CD4-positive, alpha-beta memory T cell (primary cell): ENCODE measurements around the gene TMEM86B. TPM values are rescaled to one million over a fixed set of nuclear protein-coding genes. Genes with fewer than 3 reads are reported as not detected.

Experiments used
- CTCF ChIA-PET: fragments of 350-600 bp; sonication (Branson Sonifier 250); formaldehyde crosslinking; loops from one replicate; lab custom pipeline; 2021; ENCODE audit warnings: inconsistent platforms; ENCODE audit not compliant: partially characterized antibody; lab: Charles Lee
- POLR2A ChIA-PET: fragments of 350-600 bp; sonication (Branson Sonifier 250); formaldehyde crosslinking; loops from one replicate; lab custom pipeline; 2021; ENCODE audit not compliant: partially characterized antibody; lab: Charles Lee
- DNase-seq, 5 donors: peaks; one replicate each; pipeline versions ENCODE4 v3.0.0 to v3.0.0-alpha.2; 2020 to 2022; ENCODE audit warnings: mixed read lengths in 1 of 5
- H3K27ac ChIP-seq: one replicate; pipeline ENCODE4 v1.7.0; 2013; ENCODE audit warnings: low read depth, low read length
- H3K27me3 ChIP-seq: 2 replicates; pipeline ENCODE4 v1.7.0; 2013; ENCODE audit warnings: mild to moderate bottlenecking, low read length, moderate library complexity; ENCODE audit not compliant: insufficient read depth
- H3K36me3 ChIP-seq: 2 replicates; pipeline ENCODE4 v1.7.0; 2013; ENCODE audit warnings: mild to moderate bottlenecking, low read length, moderate library complexity; ENCODE audit not compliant: insufficient read depth
- H3K4me1 ChIP-seq: 2 replicates; pipeline ENCODE4 v1.7.0; 2013; ENCODE audit warnings: mild to moderate bottlenecking, low read length, moderate library complexity; ENCODE audit not compliant: insufficient read depth
- H3K4me3 ChIP-seq, 2 donors: one replicate each; pipeline ENCODE4 v1.7.0; 2013; ENCODE audit warnings: low read length in 2 of 2, mild to moderate bottlenecking in 1 of 2
- H3K9me3 ChIP-seq, 2 donors: one replicate each; pipeline ENCODE4 v1.7.0; 2013; ENCODE audit warnings: low read length in 2 of 2, control low read depth in 1 of 2; ENCODE audit not compliant: control insufficient read depth in 1 of 2
- H3K27ac Mint-ChIP-seq, 7 donors: one replicate each; pipeline ENCODE4 v1.8.0; 2020 to 2021; ENCODE audit warnings: mixed read lengths in 7 of 7, mild to moderate bottlenecking in 6 of 7, inconsistent platforms in 3 of 7, moderate library complexity in 3 of 7
- H3K27me3 Mint-ChIP-seq, 2 donors: one replicate each; pipeline ENCODE4 v1.8.0; 2020 to 2021; ENCODE audit warnings: mixed read lengths in 2 of 2
- H3K36me3 Mint-ChIP-seq, 2 donors: one replicate each; pipeline ENCODE4 v1.8.0; 2020 to 2021; ENCODE audit warnings: mixed read lengths in 2 of 2, inconsistent platforms in 1 of 2, mild to moderate bottlenecking in 1 of 2
- H3K4me1 Mint-ChIP-seq, 4 donors: one replicate each; pipeline ENCODE4 v1.8.0; 2020 to 2021; ENCODE audit warnings: mixed read lengths in 4 of 4, mild to moderate bottlenecking in 1 of 4
- H3K4me3 Mint-ChIP-seq, 8 donors: one replicate each; pipeline ENCODE4 v1.8.0; 2020 to 2021; ENCODE audit warnings: mixed read lengths in 8 of 8, mild to moderate bottlenecking in 7 of 8, moderate library complexity in 6 of 8, inconsistent platforms in 3 of 8
- H3K9me3 Mint-ChIP-seq, 8 donors: one replicate each; pipeline ENCODE4 v1.8.0; 2020 to 2021; ENCODE audit warnings: mixed read lengths in 8 of 8, mild to moderate bottlenecking in 5 of 8, inconsistent platforms in 3 of 8, moderate library complexity in 1 of 8
- intact Hi-C: fragments of 100-400 bp; cut with micrococcal nuclease; formaldehyde crosslinking; loops from one replicate; pipeline ENCODE4 v1.15.1; 2023
- polyA plus RNA-seq, 2 donors: library from polyadenylated mRNA; unstranded; fragments of 300-500 nt; fragmentation: Illumina TruSeq; gene quantifications; one replicate each; pipeline ENCODE4 v1.2.3, GENCODE V29; 2021
- total RNA-seq, 2 experiments: library from RNA; stranded (reverse); gene quantifications; one replicate each; pipeline ENCODE4 v1.2.3, GENCODE V29; 2021

Gene TMEM86B
- total and polyA plus RNA-seq, 4 experiments from 2014 or later = 3.5 to 22.1 (median 19.7) TPM; not detected in 1

GRCh38 chr19:55231391-55232285 is 3.1 kb upstream of the TMEM86B start:
- no peaks in the 10 kb centered on the region for H3K9me3 Mint-ChIP-seq
- Histone ChIP-seq H3K9me3 (no peaks in the 10 kb centered on the region), H3K27me3 (no peaks in the 10 kb centered on the region), H3K36me3 (peaks cover 70% of the 10 kb centered on the region), H3K4me1 (no peaks in the 10 kb centered on the region), H3K27ac (no peak overlapping the region), H3K4me3 (no peak overlapping the region)
- no peak overlapping the region for H3K4me3 Mint-ChIP-seq
- no peaks in the 10 kb centered on the region for H3K27me3 Mint-ChIP-seq
- peaks cover 0 to 4% (median 3%) of the 10 kb centered on the region in 4 donors for H3K4me1 Mint-ChIP-seq
- intact Hi-C loops = no loop called here
- POLR2A ChIA-PET = interaction anchor here (2.3 kb wide), 1 partner anchor 28 kb away, joined by 6 read pairs; the partner anchor contains the start of gene PPP6R1
- no peak overlapping the region for H3K27ac Mint-ChIP-seq
- no peak for DNase-seq
- CTCF ChIA-PET = no interaction called here
- H3K36me3 Mint-ChIP-seq = peaks cover 25 to 70% of the 10 kb centered on the region in 2 donors

- Mint-ChIP-seq H3K9me3 (no peaks in the 10 kb centered on the region), H3K27ac (no peak overlapping the region), H3K36me3 (peaks cover 21 to 68% of the 10 kb centered on the region in 2 donors), H3K27me3 (no peaks in the 10 kb centered on the region), H3K4me3 (no peak overlapping the region), H3K4me1 (peaks cover 0 to 4% (median 3%) of the 10 kb centered on the region in 4 donors)
- POLR2A ChIA-PET = interaction anchor here (2.3 kb wide), 1 partner anchor 28 kb away, joined by 6 read pairs; the partner anchor contains the start of gene PPP6R1
- Histone ChIP-seq H3K4me1 (no peaks in the 10 kb centered on the region), H3K9me3 (no peaks in the 10 kb centered on the region), H3K27ac (no peak overlapping the region), H3K27me3 (no peaks in the 10 kb centered on the region), H3K36me3 (peaks cover 62% of the 10 kb centered on the region), H3K4me3 (no peak overlapping the region)
- no peak for DNase-seq
- CTCF ChIA-PET = no interaction called here
- intact Hi-C loops = no loop called here
Observed at GRCh38 chr19:55230780-55231179, 2.2 kb upstream of the TMEM86B start.

- H3K9me3 Mint-ChIP-seq = no peaks in the 10 kb centered on the region
- Histone ChIP-seq H3K27ac (no peak overlapping the region), H3K27me3 (no peaks in the 10 kb centered on the region), H3K4me3 (no peak overlapping the region), H3K9me3 (no peaks in the 10 kb centered on the region), H3K4me1 (no peaks in the 10 kb centered on the region), H3K36me3 (peaks cover 60% of the 10 kb centered on the region)
- H3K4me3 Mint-ChIP-seq = no peak overlapping the region
- ChIA-PET POLR2A (no interaction called here), CTCF (no interaction called here)
- no peak for DNase-seq
- H3K27me3 Mint-ChIP-seq = no peaks in the 10 kb centered on the region
- peaks cover 0 to 7% (median 4%) of the 10 kb centered on the region in 4 donors for H3K4me1 Mint-ChIP-seq
- intact Hi-C loops = no loop called here
- H3K36me3 Mint-ChIP-seq = peaks cover 25 to 71% of the 10 kb centered on the region in 2 donors
- no peak overlapping the region for H3K27ac Mint-ChIP-seq
Observed at GRCh38 chr19:55230329-55230728, 1.8 kb upstream of the TMEM86B start.

- H3K27ac Mint-ChIP-seq = no peak overlapping the region
- Histone ChIP-seq H3K27ac (no peak overlapping the region), H3K4me1 (no peaks in the 10 kb centered on the region), H3K27me3 (no peaks in the 10 kb centered on the region), H3K36me3 (peaks cover 56% of the 10 kb centered on the region), H3K4me3 (no peak overlapping the region), H3K9me3 (no peaks in the 10 kb centered on the region)
- ChIA-PET CTCF (no interaction called here), POLR2A (no interaction called here)
- peaks cover 20 to 66% of the 10 kb centered on the region in 2 donors for H3K36me3 Mint-ChIP-seq
- peaks cover 0 to 5% (median 2%) of the 10 kb centered on the region in 4 donors for H3K4me1 Mint-ChIP-seq
- H3K4me3 Mint-ChIP-seq = no peak overlapping the region
- no peak for DNase-seq
- no peaks in the 10 kb centered on the region for H3K9me3 Mint-ChIP-seq
- intact Hi-C loops = no loop called here
- H3K27me3 Mint-ChIP-seq = no peaks in the 10 kb centered on the region
Observed at GRCh38 chr19:55229789-55230182, 1.2 kb upstream of the TMEM86B start.

- no peak overlapping the region for H3K4me3 Mint-ChIP-seq
- no peaks in the 10 kb centered on the region for H3K9me3 Mint-ChIP-seq
- H3K27ac ChIP-seq = no peak overlapping the region
- DNase-seq = no peak
- H3K36me3 Mint-ChIP-seq = peaks cover 14 to 61% of the 10 kb centered on the region in 2 donors
- H3K27me3 ChIP-seq = no peaks in the 10 kb centered on the region
- intact Hi-C loops = no loop called here
- no peaks in the 10 kb centered on the region for H3K9me3 ChIP-seq
- ChIA-PET POLR2A (no interaction called here), CTCF (no interaction called here)
- no peak overlapping the region for H3K4me3 ChIP-seq
- H3K4me1 ChIP-seq = no peaks in the 10 kb centered on the region
- peaks cover 0 to 5% (median 2%) of the 10 kb centered on the region in 4 donors for H3K4me1 Mint-ChIP-seq
- no peaks in the 10 kb centered on the region for H3K27me3 Mint-ChIP-seq
- H3K27ac Mint-ChIP-seq = peak overlapping the region in 1 of 7 donors; percentile 57
- peaks cover 51% of the 10 kb centered on the region for H3K36me3 ChIP-seq
Observed at GRCh38 chr19:55229145-55229788, 704 bp upstream of the TMEM86B start.

GRCh38 chr19:55228015-55228391 is 560 bp downstream of the TMEM86B start:
- Histone ChIP-seq H3K27ac (no peak overlapping the region), H3K4me3 (no peak overlapping the region), H3K27me3 (no peaks in the 10 kb centered on the region), H3K4me1 (no peaks in the 10 kb centered on the region), H3K36me3 (peaks cover 40% of the 10 kb centered on the region), H3K9me3 (no peaks in the 10 kb centered on the region)
- intact Hi-C loops = no loop called here
- no peak overlapping the region for H3K27ac Mint-ChIP-seq
- H3K9me3 Mint-ChIP-seq = no peaks in the 10 kb centered on the region
- H3K4me3 Mint-ChIP-seq = no peak overlapping the region
- CTCF ChIA-PET = no interaction called here
- POLR2A ChIA-PET = no interaction called here
- H3K36me3 Mint-ChIP-seq = peaks cover 11 to 49% of the 10 kb centered on the region in 2 donors
- DNase-seq = no peak
- no peaks in the 10 kb centered on the region for H3K27me3 Mint-ChIP-seq
- H3K4me1 Mint-ChIP-seq = peaks cover 0 to 3% (median 1%) of the 10 kb centered on the region in 4 donors

GRCh38 chr19:55227241-55228014 is 1.1 kb downstream of the TMEM86B start:
- DNase-seq = no peak
- H3K9me3 Mint-ChIP-seq = no peaks in the 10 kb centered on the region
- Histone ChIP-seq H3K27me3 (no peaks in the 10 kb centered on the region), H3K4me3 (no peak overlapping the region), H3K4me1 (no peaks in the 10 kb centered on the region), H3K27ac (no peak overlapping the region), H3K9me3 (no peaks in the 10 kb centered on the region), H3K36me3 (peaks cover 35% of the 10 kb centered on the region)
- intact Hi-C loops = no loop called here
- H3K27me3 Mint-ChIP-seq = no peaks in the 10 kb centered on the region
- peak overlapping the region in 2 of 7 donors; percentile 29 for H3K27ac Mint-ChIP-seq
- H3K4me1 Mint-ChIP-seq = peaks cover 0 to 3% (median 1%) of the 10 kb centered on the region in 4 donors
- POLR2A ChIA-PET = no interaction called here
- no peak overlapping the region for H3K4me3 Mint-ChIP-seq
- peaks cover 11 to 45% of the 10 kb centered on the region in 2 donors for H3K36me3 Mint-ChIP-seq
- CTCF ChIA-PET = no interaction called here
